Neural cell (in vitro differentiated cells): ENCODE data around the gene ENOSF1. TPM values are rescaled to one million over a fixed set of nuclear protein-coding genes. Genes with fewer than 3 reads are reported as not detected.

Experiments used
- H2AFZ ChIP-seq: fragments of 200-600, 300-800 bp; sonication (generic), shearing (Covaris generic); 2 replicates; pipeline ENCODE4 v1.6.0; 2014; ENCODE audit warnings: low read depth, mild to moderate bottlenecking, antibody characterized with exemption, low read length, moderate library complexity
- H3F3A ChIP-seq: fragments of 200-600 bp; shearing (Covaris generic); 2 replicates; pipeline ENCODE4 v1.6.1; 2016; ENCODE audit warnings: mild to moderate bottlenecking, moderate library complexity, mixed read lengths, antibody characterized with exemption, low read length; ENCODE audit not compliant: insufficient read depth, poor library complexity, severe bottlenecking
- H3K27ac ChIP-seq: fragments of 200-600, 300-800 bp; sonication (generic), shearing (Covaris generic); 2 replicates; pipeline ENCODE4 v1.5.1; 2014; ENCODE audit warnings: mild to moderate bottlenecking, low read length, moderate library complexity
- H3K27me3 ChIP-seq: fragments of 300-800, 200-600 bp; sonication (generic), shearing (Covaris generic); 2 replicates; pipeline ENCODE4 v1.6.0; 2014; ENCODE audit warnings: mild to moderate bottlenecking, low read depth, low read length, moderate library complexity; ENCODE audit not compliant: insufficient read depth
- H3K36me3 ChIP-seq: fragments of 300-800, 200-600 bp; sonication (generic), shearing (Covaris generic); 2 replicates; pipeline ENCODE4 v1.5.1; 2014; ENCODE audit warnings: mild to moderate bottlenecking, antibody characterized with exemption, low read length, moderate library complexity; ENCODE audit not compliant: insufficient read depth
- H3K4me2 ChIP-seq: fragments of 300-800, 200-600 bp; sonication (generic), shearing (Covaris generic); 2 replicates; pipeline ENCODE4 v1.6.0; 2014; ENCODE audit warnings: mild to moderate bottlenecking, low read length
- H3K4me3 ChIP-seq: fragments of 300-800, 200-600 bp; sonication (generic), shearing (Covaris generic); 2 replicates; pipeline ENCODE4 v1.5.1; 2014; ENCODE audit warnings: mild to moderate bottlenecking, low read length, moderate library complexity
- H3K79me2 ChIP-seq: fragments of 200-600 bp; shearing (Covaris generic); replicated peaks from 2 replicates; pipeline ENCODE4 v1.6.0; 2014; ENCODE audit warnings: mild to moderate bottlenecking, low read length, moderate library complexity; ENCODE audit not compliant: insufficient read depth
- H3K9ac ChIP-seq: fragments of 300-800, 200-600 bp; sonication (generic), shearing (Covaris generic); 2 replicates; pipeline ENCODE4 v1.6.1; 2016; ENCODE audit warnings: mild to moderate bottlenecking, low read length, mixed read lengths
- H3K9me2 ChIP-seq: fragments of 200-600 bp; shearing (Covaris generic); 2 replicates; pipeline ENCODE4 v1.6.1; 2016; ENCODE audit warnings: mild to moderate bottlenecking, low read length, mixed read lengths; ENCODE audit not compliant: insufficient read depth
- H3K9me3 ChIP-seq: fragments of 200-600, 300-800 bp; sonication (generic), shearing (Covaris generic); 2 replicates; pipeline ENCODE4 v1.6.1; 2016; ENCODE audit warnings: mild to moderate bottlenecking, mixed run types, low read length, moderate library complexity, mixed read lengths
- H4K20me1 ChIP-seq: fragments of 200-600 bp; shearing (Covaris generic); 2 replicates; pipeline ENCODE4 v1.6.1; 2016; ENCODE audit warnings: mild to moderate bottlenecking, mixed run types; ENCODE audit not compliant: insufficient read depth
- EZH2 ChIP-seq: fragments of 200-600, 300-800 bp; shearing (Covaris generic), sonication (generic); IDR thresholded peaks from 2 replicates; pipeline ENCODE4 v1.6.1; 2014; ENCODE audit warnings: antibody characterized with exemption, low read length, borderline replicate concordance, mild to moderate bottlenecking; ENCODE audit not compliant: insufficient read depth, poor library complexity, severe bottlenecking
- MXI1 ChIP-seq: fragments of 450-650 bp; conservative IDR thresholded peaks from 2 replicates; pipeline ENCODE4 v1.6.1; 2014; ENCODE audit warnings: antibody characterized with exemption, mild to moderate bottlenecking; ENCODE audit not compliant: poor library complexity, severe bottlenecking
- POLR2AphosphoS5 ChIP-seq: IDR thresholded peaks from 2 replicates; pipeline ENCODE4 v1.6.1; 2012
- RAD21 ChIP-seq: fragments of 450-650 bp; conservative IDR thresholded peaks from 2 replicates; pipeline ENCODE4 v1.6.1; 2014; ENCODE audit warnings: antibody characterized with exemption, mild to moderate bottlenecking, moderate library complexity
- SMC3 ChIP-seq: fragments of 450-650 bp; conservative IDR thresholded peaks from 2 replicates; pipeline ENCODE4 v1.6.1; 2014; ENCODE audit warnings: antibody characterized with exemption, mild to moderate bottlenecking, moderate library complexity; ENCODE audit not compliant: poor library complexity
- TAF1 ChIP-seq: IDR thresholded peaks from 2 replicates; pipeline ENCODE4 v1.6.1; 2012; ENCODE audit warnings: low read depth
- polyA plus RNA-seq: library from polyadenylated mRNA; depleted of rRNA; stranded (reverse); fragments of >200 nt; gene quantifications from 2 replicates; pipeline ENCODE4 v1.2.3, GENCODE V29; 2014
- TF ChIP-seq, protein P1 (sequence below): fragments of 450-650 bp; IDR thresholded peaks from 2 replicates; pipeline ENCODE4 v1.5.1; 2014; ENCODE audit warnings: antibody characterized with exemption, mild to moderate bottlenecking, moderate library complexity; ENCODE audit not compliant: poor library complexity, severe bottlenecking

The ENOSF1 gene
- polyA plus RNA-seq, 1 donor from 2014 or later = 9.0 TPM

DNA sequence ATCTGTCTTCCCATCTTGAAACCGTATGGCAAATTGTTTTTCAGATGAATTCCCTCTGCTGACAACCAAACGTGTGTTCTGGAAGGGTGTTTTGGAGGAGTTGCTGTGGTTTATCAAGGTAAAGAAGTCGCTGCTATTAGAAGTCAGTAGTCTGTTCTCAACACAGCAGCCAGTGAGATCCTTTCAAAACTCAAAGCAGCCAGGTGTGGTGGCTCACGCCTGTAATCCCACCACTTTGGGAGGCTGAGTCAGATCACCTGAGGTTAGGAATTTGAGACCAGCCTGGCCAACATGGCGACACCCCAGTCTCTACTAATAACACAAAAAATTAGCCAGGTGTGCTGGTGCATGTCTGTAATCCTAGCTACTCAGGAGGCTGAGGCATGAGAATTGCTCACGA, 52.8 kb downstream of the ENOSF1 start:
- Histone ChIP-seq H3F3A (no peaks in the 10 kb centered on the region), H3K9me3 (no peaks in the 10 kb centered on the region), H3K27ac (no peak overlapping the region), H3K4me3 (no peak overlapping the region), H4K20me1 (no peaks in the 10 kb centered on the region), H3K4me2 (no peak overlapping the region), H3K79me2 (no peaks in the 10 kb centered on the region), H2AFZ (no peak overlapping the region), H3K9me2 (no peaks in the 10 kb centered on the region), H3K36me3 (no peaks in the 10 kb centered on the region), H3K27me3 (no peaks in the 10 kb centered on the region), H3K9ac (no peak overlapping the region)
- TF ChIP-seq TAF1 = no peak

DNA sequence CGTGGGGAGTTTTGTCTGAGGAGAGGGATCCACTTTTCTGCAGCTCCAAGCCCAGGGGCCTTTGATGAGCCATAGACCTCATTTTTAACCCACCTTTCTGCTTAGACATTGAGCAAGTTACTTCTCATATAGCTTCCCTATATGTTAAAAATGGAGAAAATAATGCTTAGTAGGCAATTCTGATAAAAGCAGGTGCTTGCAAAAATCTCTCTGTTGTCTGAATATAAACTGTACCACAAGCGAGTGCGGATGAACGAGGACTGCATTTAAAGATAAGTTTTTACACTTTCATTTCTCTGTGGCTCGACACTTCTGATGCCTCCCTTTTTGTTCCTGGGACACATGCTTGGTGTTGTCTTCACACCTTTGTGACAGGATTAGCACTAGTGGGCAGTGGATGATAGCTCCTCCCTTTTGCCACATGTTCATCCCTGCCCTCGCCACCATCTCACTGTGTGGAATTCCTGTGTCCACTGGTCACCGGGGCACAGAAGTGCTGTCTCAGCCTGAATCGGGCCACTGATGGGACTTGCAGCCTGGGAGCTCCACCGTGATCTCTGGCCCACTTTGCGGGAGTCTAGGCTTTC, 53.4 kb downstream of the ENOSF1 start:
- no peaks in the 10 kb centered on the region for H3K27me3 ChIP-seq
- H3K9ac ChIP-seq = no peak overlapping the region
- H3K27ac ChIP-seq = no peak overlapping the region
- H3K9me2 ChIP-seq = no peaks in the 10 kb centered on the region
- H4K20me1 ChIP-seq = no peaks in the 10 kb centered on the region
- H2AFZ ChIP-seq = no peak overlapping the region
- no peaks in the 10 kb centered on the region for H3K79me2 ChIP-seq
- no peaks in the 10 kb centered on the region for H3F3A ChIP-seq
- TF ChIP-seq SMC3 = no peak
- no peak for TF ChIP-seq TAF1
- no peak for TF ChIP-seq MXI1
- TF ChIP-seq RAD21 = no peak
- no peak for TF ChIP-seq POLR2AphosphoS5
- H3K4me3 ChIP-seq = peak overlapping the region; percentile 99
- H3K36me3 ChIP-seq = no peaks in the 10 kb centered on the region
- H3K4me2 ChIP-seq = no peak overlapping the region
- H3K9me3 ChIP-seq = no peaks in the 10 kb centered on the region

DNA sequence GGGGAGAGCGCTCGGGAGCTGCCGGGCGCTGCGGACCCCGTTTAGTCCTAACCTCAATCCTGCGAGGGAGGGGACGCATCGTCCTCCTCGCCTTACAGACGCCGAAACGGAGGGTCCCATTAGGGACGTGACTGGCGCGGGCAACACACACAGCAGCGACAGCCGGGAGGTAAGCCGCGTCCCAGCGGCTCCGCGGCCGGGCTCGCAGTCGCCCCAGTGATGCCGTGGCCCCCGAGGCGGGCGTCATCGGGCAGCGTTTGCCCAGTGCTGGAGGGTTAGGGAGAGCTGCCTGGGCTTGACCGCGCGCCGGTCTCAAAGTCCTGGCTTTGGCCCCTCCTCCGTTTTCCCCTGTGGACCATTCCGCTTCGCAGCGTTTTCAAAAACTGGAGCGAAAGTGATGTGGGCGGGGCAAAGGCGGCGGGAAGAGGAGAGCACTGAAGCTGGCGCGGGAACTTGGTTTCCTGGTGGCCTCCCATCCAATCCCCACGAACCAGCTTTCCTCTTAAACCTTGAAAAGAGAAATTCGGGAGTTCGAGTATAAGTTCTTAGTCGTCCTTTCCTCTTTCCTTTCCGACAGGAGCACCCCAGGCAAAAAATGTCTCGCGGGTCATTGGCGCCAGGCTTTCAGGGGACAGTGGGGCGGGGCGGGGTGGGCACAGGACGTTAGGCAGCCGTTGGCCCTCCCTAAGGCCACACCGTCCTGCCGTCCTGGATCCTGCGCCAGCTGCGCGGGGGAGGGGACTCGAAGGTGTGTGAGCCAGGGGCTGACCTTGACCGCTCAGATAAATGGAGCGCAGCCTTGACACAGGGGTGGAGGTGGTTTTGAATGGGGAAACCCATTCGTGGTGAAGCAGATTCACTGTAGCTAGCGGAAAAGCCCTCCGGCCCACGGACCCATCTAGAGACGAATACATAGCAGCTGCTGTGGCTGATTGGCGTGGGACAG, 54.2 kb downstream of the ENOSF1 start:
- Histone ChIP-seq H3K9me3 (no peaks in the 10 kb centered on the region), H3K9ac (peak overlapping the region; percentile 55), H2AFZ (peak overlapping the region; percentile 43), H4K20me1 (no peaks in the 10 kb centered on the region), H3K9me2 (no peaks in the 10 kb centered on the region), H3K27ac (no peak overlapping the region), H3K36me3 (no peaks in the 10 kb centered on the region), H3K4me3 (peak overlapping the region; percentile 99), H3K4me2 (peak overlapping the region; percentile 42), H3F3A (no peaks in the 10 kb centered on the region), H3K27me3 (no peaks in the 10 kb centered on the region), H3K79me2 (no peaks in the 10 kb centered on the region)
- TF ChIP-seq SMC3 (no peak), EZH2 (no peak), MXI1 (peak; percentile 70), RAD21 (no peak)
- TF ChIP-seq, protein P1, sequence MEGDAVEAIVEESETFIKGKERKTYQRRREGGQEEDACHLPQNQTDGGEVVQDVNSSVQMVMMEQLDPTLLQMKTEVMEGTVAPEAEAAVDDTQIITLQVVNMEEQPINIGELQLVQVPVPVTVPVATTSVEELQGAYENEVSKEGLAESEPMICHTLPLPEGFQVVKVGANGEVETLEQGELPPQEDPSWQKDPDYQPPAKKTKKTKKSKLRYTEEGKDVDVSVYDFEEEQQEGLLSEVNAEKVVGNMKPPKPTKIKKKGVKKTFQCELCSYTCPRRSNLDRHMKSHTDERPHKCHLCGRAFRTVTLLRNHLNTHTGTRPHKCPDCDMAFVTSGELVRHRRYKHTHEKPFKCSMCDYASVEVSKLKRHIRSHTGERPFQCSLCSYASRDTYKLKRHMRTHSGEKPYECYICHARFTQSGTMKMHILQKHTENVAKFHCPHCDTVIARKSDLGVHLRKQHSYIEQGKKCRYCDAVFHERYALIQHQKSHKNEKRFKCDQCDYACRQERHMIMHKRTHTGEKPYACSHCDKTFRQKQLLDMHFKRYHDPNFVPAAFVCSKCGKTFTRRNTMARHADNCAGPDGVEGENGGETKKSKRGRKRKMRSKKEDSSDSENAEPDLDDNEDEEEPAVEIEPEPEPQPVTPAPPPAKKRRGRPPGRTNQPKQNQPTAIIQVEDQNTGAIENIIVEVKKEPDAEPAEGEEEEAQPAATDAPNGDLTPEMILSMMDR = peak; percentile 13
